ENCODE measurements around the gene OR2T27. TPM values are rescaled to one million over a fixed set of nuclear protein-coding genes. Genes with fewer than 3 reads are reported as not detected.
"Not testable (repeated sequence)": the region's sequence is repeated elsewhere in the genome, so short reads cannot be mapped to it uniquely, and the experiment has no call there.

Gene OR2T27
- not detected for total RNA-seq
- not detected for polyA plus RNA-seq (2013, experiment 1 of 2)
- polyA plus RNA-seq (2013, experiment 2 of 2), result not detected
- long read RNA-seq, experiment 1, result 0 reads
- long read RNA-seq, experiment 2, result 0 reads
- long read RNA-seq, experiment 3, result 0 reads
- long read RNA-seq, experiment 4, result 0 reads

- not testable (repeated sequence) for H3K4me3 Mint-ChIP-seq; H3K4me1 ChIP-seq (ENCODE audit: control insufficient read depth, insufficient read depth, low read length); H3K4me3 ChIP-seq (ENCODE audit: low read length); DNase-seq; H3K4me1 Mint-ChIP-seq; H3K27ac ChIP-seq (ENCODE audit: low read depth, low read length); H3K27ac Mint-ChIP-seq; H3K27me3 Mint-ChIP-seq (ENCODE audit: insufficient read depth); H3K9me3 ChIP-seq (ENCODE audit: control insufficient read depth, low read length); H3K9ac ChIP-seq (ENCODE audit: extremely low read depth, low read length, poor library complexity, severe bottlenecking); H3K36me3 ChIP-seq (ENCODE audit: control insufficient read depth, insufficient read depth, low read length); H3K27me3 ChIP-seq (ENCODE audit: control insufficient read depth, insufficient read depth, low read length, poor library complexity, severe bottlenecking); H3K36me3 Mint-ChIP-seq (ENCODE audit: low read depth)
- peaks cover 42% of the 10 kb centered on the region for H3K9me3 Mint-ChIP-seq
- no CpG with 5 or more reads among the region's 3 CpGs for WGBS, 2 experiments (ENCODE audit: insufficient coverage in 1 of 2, insufficient read length in 1 of 2)
Measured at GRCh38 chr1:248655354-248655753, at the start of gene OR2T27. TSS of gene OR2T27 (minus strand) at chr1:248655528. CDS start at chr1:248650884, 4,644 bp downstream.

- Histone ChIP-seq H3K9me3 (ENCODE audit: control insufficient read depth, low read length) (peaks cover 89% of the 10 kb centered on the region), H3K36me3 (ENCODE audit: control insufficient read depth, insufficient read depth, low read length) (no peaks in the 10 kb centered on the region), H3K9ac (ENCODE audit: extremely low read depth, low read length, poor library complexity, severe bottlenecking) (no peak overlapping the region), H3K4me1 (ENCODE audit: control insufficient read depth, insufficient read depth, low read length) (no peaks in the 10 kb centered on the region), H3K4me3 (ENCODE audit: low read length) (no peak overlapping the region), H3K27ac (ENCODE audit: low read depth, low read length) (no peak overlapping the region), H3K27me3 (ENCODE audit: control insufficient read depth, insufficient read depth, low read length, poor library complexity, severe bottlenecking) (no peaks in the 10 kb centered on the region)
- DNase-seq, result no peak
- TF ChIP-seq CTCF (conservative IDR thresholded peaks at IDR 0.05), result no peak
- WGBS, 2 experiments (ENCODE audit: insufficient coverage in 1 of 2, insufficient read length in 1 of 2), result 50 to 62% methylated on average over 2 of the region's 2 CpGs
- Mint-ChIP-seq H3K36me3 (ENCODE audit: low read depth) (peaks cover 1% of the 10 kb centered on the region), H3K4me3 (no peak overlapping the region), H3K27me3 (ENCODE audit: insufficient read depth) (no peaks in the 10 kb centered on the region), H3K9me3 (peaks cover 9% of the 10 kb centered on the region), H3K27ac (no peak overlapping the region), H3K4me1 (no peaks in the 10 kb centered on the region)
Measured at GRCh38 chr1:248704606-248705005, 49.3 kb upstream of the OR2T27 start.

GRCh38 chr1:248703674-248704073 lies 48.3 kb upstream of the OR2T27 start:
- Histone ChIP-seq H3K4me1 (ENCODE audit: control insufficient read depth, insufficient read depth, low read length) (no peaks in the 10 kb centered on the region), H3K9me3 (ENCODE audit: control insufficient read depth, low read length) (peaks cover 87% of the 10 kb centered on the region), H3K27ac (ENCODE audit: low read depth, low read length) (no peak overlapping the region), H3K36me3 (ENCODE audit: control insufficient read depth, insufficient read depth, low read length) (no peaks in the 10 kb centered on the region), H3K4me3 (ENCODE audit: low read length) (no peak overlapping the region), H3K27me3 (ENCODE audit: control insufficient read depth, insufficient read depth, low read length, poor library complexity, severe bottlenecking) (no peaks in the 10 kb centered on the region), H3K9ac (ENCODE audit: extremely low read depth, low read length, poor library complexity, severe bottlenecking) (no peak overlapping the region)
- no peak for TF ChIP-seq CTCF (conservative IDR thresholded peaks at IDR 0.05)
- H3K4me1 Mint-ChIP-seq, result no peaks in the 10 kb centered on the region
- H3K4me3 Mint-ChIP-seq, result no peak overlapping the region
- 86% methylated on average over 1 of the region's 2 CpGs; no CpG with 5 or more reads in 1 of the 2 experiments for WGBS, 2 experiments (ENCODE audit: insufficient coverage in 1 of 2, insufficient read length in 1 of 2)
- DNase-seq, result no peak
- peaks cover 17% of the 10 kb centered on the region for H3K9me3 Mint-ChIP-seq
- no peak overlapping the region for H3K27ac Mint-ChIP-seq
- no peaks in the 10 kb centered on the region for H3K36me3 Mint-ChIP-seq (ENCODE audit: low read depth)
- H3K27me3 Mint-ChIP-seq (ENCODE audit: insufficient read depth), result no peaks in the 10 kb centered on the region

- Mint-ChIP-seq H3K4me1 (no peaks in the 10 kb centered on the region), H3K27me3 (ENCODE audit: insufficient read depth) (no peaks in the 10 kb centered on the region), H3K4me3 (no peak within 1 kb of the TSS), H3K27ac (no peak within 1 kb of the TSS), H3K36me3 (ENCODE audit: low read depth) (no peaks in the 10 kb centered on the region), H3K9me3 (peaks cover 27% of the 10 kb centered on the region)
- Histone ChIP-seq H3K4me3 (ENCODE audit: low read length) (no peak within 1 kb of the TSS), H3K27ac (ENCODE audit: low read depth, low read length) (no peak within 1 kb of the TSS), H3K27me3 (ENCODE audit: control insufficient read depth, insufficient read depth, low read length, poor library complexity, severe bottlenecking) (no peaks in the 10 kb centered on the region), H3K9ac (ENCODE audit: extremely low read depth, low read length, poor library complexity, severe bottlenecking) (no peak within 1 kb of the TSS), H3K36me3 (ENCODE audit: control insufficient read depth, insufficient read depth, low read length) (no peaks in the 10 kb centered on the region), H3K4me1 (ENCODE audit: control insufficient read depth, insufficient read depth, low read length) (no peaks in the 10 kb centered on the region), H3K9me3 (ENCODE audit: control insufficient read depth, low read length) (peaks cover 88% of the 10 kb centered on the region)
- no peak for TF ChIP-seq CTCF (conservative IDR thresholded peaks at IDR 0.05)
- 38 to 69% methylated on average over 1 of the region's 1 CpG for WGBS, 2 experiments (ENCODE audit: insufficient coverage in 1 of 2, insufficient read length in 1 of 2)
- DNase-seq, result no peak
Measured at GRCh38 chr1:248702714-248703113, 47.4 kb upstream of the OR2T27 start, which contains the start of gene OR14I1. TSS of gene OR14I1 (minus strand) at chr1:248702766.

All from endodermal cell (in vitro differentiated cells).